Activated CD8-positive, alpha-beta memory T cell treated with anti-CD3 and anti-CD28 coated beads, Interleukin-2, amount 50 U/mL, for 48 hours (primary cell): ENCODE measurements around the gene FATE1.
"Not testable (repeated sequence)": the region's sequence is repeated elsewhere in the genome, so short reads cannot be mapped to it uniquely, and the experiment has no call there.

Experiments
- DNase-seq: peaks from one replicate; pipeline ENCODE4 v3.0.0-alpha.2; 2020

The FATE1 gene

GRCh38 chrX:151715752-151716151 is at the start of gene FATE1:
TSS of gene FATE1 (plus strand) at chrX:151716035. CDS start at chrX:151716120, 85 bp downstream.
- DNase-seq = no peak

DNA sequence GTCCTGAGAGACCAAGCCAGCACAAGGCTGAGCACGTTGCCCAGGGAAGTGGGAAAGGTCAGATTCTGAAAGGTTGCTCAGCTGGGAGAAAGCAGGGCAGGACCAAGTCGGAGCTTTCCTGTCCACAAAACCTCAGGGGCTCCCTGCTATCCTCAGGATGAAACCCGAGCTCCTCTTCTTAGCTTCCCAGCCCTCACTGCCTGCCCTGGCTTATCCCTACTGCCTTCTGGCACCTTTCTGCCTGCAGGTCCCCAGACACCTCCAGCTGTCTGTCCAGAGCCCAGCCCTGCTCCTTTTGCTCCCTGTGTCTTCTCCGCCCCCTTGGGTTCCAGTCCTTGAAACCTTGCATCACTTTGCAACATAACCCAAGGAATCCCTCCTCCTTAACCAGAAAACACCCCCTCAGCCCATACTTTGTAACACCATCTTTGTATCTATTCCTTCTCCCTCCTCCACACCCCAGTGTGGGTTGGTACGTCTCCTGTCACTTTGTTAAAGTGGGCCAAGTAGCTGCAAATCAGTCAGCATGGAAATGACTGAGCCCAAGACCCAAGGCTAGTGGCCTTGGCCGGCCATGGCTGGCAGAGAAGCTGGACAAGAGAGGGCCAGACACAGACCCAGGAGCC is 40.6 kb upstream of the FATE1 start:
- no peak for DNase-seq

GRCh38 chrX:151676196-151676595 is 39.6 kb upstream of the FATE1 start:
- DNase-seq = no peak

DNA sequence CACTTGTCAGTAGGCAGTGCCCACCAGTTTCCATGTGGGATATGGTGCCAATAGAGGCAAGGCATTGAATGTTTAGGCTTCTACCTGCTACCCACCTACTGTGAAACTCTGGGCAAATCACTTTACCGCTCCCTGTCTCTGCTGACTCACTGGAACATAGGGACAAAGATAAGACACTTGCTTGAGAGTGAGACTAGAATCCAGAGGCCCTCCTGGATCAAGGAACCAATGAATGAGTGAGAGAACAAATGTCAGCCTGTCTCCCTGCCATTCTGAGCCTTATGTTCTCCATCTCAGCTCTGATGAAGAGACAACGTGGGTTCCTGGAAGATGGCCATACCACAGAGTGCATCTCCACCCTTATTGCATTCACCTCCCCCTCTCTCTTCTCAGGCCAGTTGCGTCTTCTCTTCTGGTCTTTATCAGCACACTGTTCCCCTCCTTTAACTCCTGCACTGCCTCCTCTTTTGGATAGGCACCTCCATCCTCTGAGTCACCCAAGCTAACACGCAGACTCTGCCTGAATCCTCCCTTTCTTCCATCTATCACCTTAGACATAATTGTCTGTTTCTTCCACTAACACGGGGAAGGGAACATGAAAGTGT is 35.9 kb upstream of the FATE1 start:
- DNase-seq = no peak

DNA sequence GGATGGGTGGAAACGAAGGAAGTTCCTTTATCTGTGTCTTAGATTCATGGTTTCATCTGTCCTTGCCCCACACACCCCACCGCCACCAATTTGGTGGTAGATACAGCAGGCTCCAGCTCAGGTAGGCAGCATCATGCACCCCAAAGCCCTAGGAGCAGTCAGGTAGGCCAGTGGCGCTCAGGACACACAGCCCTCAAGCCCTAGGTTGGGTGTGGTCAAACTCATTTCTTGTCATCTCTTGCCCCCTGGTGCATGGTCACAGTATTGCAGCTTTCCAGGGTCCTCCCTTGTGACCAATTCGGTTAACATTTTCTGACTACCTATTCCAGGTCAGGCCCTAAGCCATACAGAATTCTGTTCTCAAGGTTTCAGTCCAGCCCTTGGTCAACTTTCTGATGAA is 35.0 kb upstream of the FATE1 start:
- DNase-seq = peak; percentile 80

DNA sequence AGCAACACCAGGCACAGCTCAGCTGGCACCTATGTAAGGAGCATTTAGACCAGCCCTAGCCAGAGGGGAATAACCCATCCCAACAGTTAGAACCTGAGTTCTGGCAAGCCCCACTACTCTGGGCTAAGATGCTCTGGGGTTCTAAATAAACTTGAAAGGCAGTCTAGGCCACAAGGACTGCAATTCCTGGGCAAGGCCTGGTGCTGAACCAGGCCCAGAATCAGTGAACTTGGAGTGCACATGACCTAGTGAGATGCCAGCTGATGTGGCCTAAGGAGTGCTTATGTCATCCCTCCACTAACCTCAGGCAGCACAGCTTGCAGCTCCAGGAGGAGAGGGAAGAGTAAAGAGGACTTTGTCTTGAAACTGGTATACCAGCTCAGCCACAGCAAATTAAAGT is 28.2 kb upstream of the FATE1 start:
- DNase-seq = no peak

DNA sequence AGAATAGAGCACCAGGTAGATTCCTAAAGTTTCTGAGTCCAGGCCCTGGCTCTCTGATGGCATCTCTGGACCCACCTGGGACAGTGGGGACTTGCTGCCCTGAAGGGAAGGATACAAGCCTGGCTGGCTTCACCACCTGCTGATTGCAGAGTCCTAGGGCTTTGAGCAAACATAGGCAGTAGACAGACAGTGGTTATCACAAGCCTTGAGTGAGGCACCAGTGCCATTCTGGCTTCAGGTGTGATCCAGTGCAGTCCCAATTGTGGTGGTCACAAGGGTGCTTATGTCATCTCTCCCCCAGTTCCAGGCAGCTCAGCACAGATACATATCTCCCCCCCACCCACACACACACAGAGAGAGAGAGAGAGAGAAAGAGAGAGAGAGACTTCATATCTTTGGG is 27.1 kb upstream of the FATE1 start:
- no peak for DNase-seq

GRCh38 chrX:151692825-151693224 is 23.0 kb upstream of the FATE1 start:
- DNase-seq = no peak

DNA sequence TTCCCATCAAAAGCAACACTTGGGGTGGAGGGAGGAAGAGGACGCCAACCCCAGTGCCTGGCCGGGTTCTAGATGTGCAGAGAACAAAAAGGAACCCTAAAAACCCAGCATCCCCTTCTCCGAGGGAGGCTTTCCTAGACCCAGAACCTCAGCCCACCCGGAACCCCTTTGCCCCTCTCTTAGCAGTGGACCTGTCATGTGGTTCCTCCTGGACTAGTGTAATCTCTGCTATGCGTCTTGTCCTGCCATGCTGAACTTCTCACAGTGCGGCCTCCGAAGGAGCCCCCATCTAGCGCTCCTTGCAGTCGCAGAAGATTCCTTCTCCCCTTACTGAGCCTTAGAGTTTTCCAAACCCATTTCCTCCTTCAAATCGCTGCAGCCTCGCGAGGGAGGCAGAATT is 21.7 kb upstream of the FATE1 start:
- no peak for DNase-seq

GRCh38 chrX:151694661-151695582 is 20.9 kb upstream of the FATE1 start, which contains the start of gene PRRG3:
TSS of gene PRRG3 (plus strand) at chrX:151695458. CDS start at chrX:151698815, 3,357 bp downstream.
- DNase-seq = no peak

GRCh38 chrX:151695583-151696340 is 20.1 kb upstream of the FATE1 start:
- DNase-seq = no peak

DNA sequence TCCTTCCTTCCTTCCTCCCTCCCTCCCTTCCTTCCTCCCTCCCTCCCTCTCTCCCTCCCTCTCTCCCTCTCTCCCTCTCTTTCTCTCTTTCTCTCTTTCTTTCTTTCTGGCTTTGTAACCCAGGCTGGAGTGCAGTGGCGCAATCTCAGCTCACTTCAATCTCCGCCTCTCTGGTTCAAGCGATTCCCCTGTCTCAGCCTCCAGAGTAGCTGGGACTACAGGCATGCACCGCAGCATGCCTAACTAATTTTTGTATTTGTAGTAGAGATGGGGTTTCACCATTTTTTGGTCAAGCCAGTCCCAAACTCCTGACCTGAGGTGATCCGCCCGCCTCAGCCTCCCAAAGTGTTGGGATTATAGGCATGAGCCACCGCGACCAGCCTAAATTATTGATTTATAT is 18.8 kb upstream of the FATE1 start:
- not testable (repeated sequence) for DNase-seq

GRCh38 chrX:151697522-151697921 is 18.3 kb upstream of the FATE1 start:
- DNase-seq = no peak

DNA sequence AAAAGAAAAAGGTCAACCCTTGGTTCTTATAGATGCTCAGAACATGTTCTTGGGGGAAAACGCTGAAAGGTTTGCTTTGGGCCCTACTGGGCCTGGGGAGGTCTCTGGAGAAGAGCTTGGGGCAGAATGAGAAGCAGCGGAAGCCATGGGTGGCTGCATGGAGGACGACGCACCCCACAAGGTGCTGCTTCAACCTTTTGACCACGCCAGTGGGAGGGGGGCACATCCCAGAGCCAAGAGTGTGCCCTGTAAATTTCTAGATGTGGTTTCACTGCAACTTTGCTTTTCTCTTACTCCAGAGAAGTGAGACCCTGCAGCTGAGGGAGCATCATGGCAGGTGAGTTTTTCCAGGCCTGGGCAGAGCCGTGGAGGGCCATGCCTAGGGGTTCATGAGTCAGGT is 17.4 kb upstream of the FATE1 start:
- no peak for DNase-seq

DNA sequence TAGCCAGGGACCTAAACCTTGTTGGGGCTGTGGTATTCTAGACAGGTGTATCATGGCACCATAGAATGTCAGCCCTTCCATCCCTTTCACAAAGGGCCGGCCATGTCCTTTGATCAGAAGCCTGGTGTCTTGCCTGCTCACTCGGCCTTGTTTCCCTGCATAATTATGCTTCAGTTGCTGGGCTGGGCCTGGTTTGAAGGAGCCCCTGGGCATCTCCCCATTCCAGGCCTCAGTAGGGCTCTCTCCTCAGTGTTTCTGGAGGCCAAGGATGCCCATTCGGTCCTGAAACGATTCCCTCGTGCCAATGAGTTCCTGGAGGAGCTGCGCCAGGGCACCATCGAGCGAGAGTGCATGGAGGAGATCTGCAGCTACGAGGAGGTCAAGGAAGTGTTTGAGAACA is 16.1 kb upstream of the FATE1 start:
- DNase-seq = no peak

DNA sequence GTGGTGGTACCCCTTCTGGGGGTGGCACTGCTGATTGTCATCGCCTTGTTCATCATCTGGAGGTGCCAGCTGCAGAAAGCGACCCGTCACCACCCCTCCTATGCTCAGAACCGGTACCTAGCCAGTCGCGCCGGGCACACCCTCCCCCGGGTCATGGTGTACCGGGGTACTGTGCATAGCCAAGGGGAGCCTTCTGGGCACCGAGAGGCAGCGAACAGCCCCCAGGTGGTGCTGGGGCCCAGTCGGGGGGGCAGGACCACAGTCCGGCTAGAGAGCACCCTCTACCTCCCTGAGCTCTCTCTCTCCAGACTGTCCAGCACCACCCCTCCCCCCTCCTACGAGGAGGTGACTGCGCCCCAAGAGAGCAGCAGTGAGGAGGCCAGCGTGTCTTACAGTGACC is 15.3 kb upstream of the FATE1 start:
- DNase-seq = no peak

DNA sequence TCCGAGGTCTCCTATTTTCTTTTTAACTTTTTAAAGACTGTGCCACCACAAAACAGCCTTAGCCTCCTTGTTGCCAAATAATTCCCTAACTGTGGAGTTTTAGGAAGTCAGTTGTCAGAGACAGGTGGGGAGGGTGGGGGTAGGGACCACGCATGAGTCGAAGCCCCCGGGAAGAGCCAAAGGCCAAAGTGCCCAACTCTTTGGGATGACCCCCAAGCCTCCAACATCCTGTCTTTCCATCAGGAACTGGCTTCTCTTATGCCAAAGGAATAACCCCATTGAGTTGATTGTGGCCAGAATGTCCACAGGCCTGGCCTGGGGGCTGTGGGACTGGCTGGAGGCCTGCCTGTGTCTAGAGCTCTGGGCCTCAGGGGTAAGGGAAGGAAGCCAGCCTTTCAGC is 14.8 kb upstream of the FATE1 start:
- no peak for DNase-seq

GRCh38 chrX:151701531-151701930 is 14.3 kb upstream of the FATE1 start:
- DNase-seq = no peak

DNA sequence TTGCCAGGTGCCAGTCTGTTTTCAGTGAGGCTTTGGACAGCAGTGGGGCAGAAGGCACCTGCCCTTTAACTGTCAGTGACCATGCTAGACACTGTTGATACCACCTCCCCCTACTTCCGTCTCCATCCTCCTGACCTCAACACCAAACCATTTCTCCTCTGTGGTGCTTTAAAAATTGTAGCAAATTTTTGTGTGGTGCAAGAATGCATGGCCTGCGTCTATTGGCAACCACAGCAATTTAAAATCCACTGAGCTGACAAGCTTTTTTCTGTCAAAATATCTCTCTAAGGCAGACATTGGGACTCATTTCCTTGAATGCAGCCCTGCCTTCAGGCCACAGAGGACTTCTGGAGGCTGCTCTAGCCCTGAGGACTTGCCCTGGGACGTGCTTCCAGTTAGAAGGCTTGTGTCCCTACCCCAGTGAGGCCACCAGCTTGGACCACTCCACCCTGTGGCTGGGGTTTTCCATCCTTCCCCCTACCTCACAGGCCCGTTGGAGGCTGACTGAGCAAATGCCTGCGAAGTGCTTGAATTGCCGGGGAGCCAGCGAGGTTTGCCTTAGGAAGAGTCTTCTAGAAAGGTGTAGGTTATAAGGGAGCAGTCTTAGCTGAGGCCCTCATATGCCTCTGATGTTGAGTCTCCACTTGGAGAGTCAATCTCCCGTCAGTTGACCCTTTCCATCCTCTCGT is 13.7 kb upstream of the FATE1 start:
- DNase-seq = no peak

DNA sequence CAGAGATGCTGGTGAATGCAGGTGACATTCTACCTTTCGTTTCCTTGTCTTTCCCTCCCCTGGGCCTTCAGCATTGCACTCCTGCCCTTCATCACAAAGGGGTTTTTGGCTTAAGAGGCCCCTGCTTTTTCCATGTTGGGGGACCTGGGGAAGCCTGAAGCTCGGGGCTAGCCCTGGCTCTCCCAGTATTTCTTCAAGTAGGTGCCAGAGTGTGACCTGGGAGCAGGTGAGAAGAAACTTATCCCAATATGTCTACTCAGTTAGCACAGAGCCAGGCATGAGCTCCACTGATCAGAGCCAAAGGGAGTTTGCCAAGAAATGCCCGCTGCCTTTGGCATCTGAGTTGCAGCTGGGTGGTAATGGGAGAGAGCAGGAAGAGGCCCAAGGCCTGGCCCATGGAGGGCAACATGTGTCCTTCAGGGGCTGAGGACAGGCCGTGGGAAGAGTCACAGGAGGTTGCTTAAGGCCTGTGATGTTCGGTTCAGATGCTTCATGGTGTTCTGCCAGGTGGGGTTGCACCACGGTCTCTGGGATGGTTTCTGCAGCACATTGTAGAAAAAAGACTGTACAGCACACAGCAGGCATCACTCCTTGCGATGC is 13.0 kb upstream of the FATE1 start:
- no peak for DNase-seq

- no peak for DNase-seq
Observed at GRCh38 chrX:151703487-151703886, 12.3 kb upstream of the FATE1 start.

DNA sequence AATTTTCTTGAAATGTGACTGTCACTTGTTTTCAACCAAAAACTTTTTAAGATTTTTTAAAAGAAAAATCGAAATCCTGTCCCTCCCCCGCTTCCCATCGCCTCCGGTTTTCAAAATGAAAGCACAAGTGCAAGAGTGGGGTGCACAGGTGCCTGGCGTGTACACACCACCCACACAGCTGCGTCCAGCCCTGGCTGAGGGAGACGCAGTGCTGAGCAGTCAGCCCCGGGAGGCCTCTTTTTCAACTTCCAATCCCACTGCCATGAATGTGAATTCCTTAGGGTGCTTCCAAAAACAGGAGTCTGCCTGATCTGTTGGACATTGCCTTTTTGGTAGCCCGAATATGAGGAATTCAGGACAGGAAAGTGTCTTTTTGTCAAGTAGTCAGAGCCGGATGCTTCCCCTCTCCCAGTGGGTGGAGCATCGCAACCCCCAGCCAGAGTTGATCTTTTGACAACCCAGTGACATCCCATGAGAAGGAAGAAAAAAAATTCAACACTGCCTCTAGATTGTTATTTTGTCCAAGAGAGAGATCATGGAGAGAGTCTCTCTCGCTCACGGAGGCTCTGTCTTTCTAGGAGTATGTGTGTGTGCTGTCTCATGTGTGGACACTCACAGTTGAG is 11.7 kb upstream of the FATE1 start:
- no peak for DNase-seq
